Body of pancreas (tissue), 4 donors: Measurements from ENCODE around the gene ANO10.

ENCODE experiments used
- CTCF ChIP-seq, 7 experiments: fragments of 450-650 bp in 4 of 7; fragments of 200-600 bp in 3 of 7; sonication (generic) in 3 of 7; IDR thresholded peaks; one replicate each; pipeline ENCODE4 v1.5.1; 2016 to 2019; ENCODE audit warnings: antibody characterized with exemption in 7 of 7
- POLR2A ChIP-seq, 3 donors: fragments of 450-650 bp; IDR thresholded peaks; one replicate each; pipeline ENCODE4 v1.6.1; 2016; ENCODE audit warnings: antibody characterized with exemption in 3 of 3, mild to moderate bottlenecking in 2 of 3

GRCh38 chr3:43523454-43524053, 98.3 kb downstream of the ANO10 start:
- TF ChIP-seq CTCF (IDR thresholded peaks at IDR 0.05), result no peak
- no peak for TF ChIP-seq POLR2A (IDR thresholded peaks at IDR 0.05)
